HG03025 (cell line): Measurements from ENCODE around the gene PNPLA7.

ENCODE experiments used
- ATAC-seq: cut with Tn5 transposase; IDR thresholded peaks from one replicate; pipeline ENCODE4 v1.9.1; 2021; ENCODE audit warnings: mild to moderate bottlenecking, moderate library complexity; ENCODE audit not compliant: unreplicated experiment, low FRiP score

The PNPLA7 gene

GRCh38 chr9:137437691-137438590 lies 112.3 kb downstream of the PNPLA7 start:
- ATAC-seq = no peak

DNA sequence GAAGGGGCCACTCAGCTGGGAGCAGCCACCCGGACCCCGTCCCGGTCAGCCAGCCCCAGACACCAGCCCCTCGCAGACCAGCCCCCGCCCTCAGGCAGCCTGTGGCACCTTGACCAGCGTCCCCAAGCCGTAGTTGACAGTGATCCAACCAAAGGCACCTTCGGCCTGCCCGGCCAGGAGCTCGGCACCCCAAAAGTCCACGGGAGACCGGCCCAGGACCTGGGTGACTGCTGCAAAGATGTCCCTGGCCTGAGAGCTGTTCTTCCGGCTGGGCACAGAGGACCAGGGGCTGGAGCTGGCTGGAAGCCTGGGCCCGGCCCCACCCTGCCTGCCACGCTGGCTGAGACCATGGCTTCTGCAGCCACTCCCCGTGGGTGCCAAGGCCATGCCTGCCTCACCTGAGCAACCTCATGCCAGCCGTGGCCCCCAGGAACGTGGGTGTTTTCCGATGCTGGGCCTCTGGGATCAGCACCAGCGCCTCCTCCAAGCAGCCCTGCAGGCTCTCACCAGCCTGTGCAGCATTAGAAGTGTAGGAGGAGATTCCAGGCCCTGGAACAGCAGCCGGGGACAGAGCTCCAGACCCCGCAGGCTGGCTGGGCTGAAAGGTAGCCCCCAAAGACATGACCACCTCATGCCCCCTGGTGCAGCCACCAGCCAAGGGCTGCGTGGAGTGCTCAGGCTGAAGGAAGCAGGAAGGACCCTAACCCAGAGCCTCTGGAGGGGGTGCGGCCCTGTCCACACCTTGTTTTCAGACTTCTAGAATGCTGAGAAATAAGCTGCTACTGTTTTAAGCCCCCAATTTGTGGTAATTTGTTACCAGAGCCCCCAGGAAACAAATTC lies 113.2 kb downstream of the PNPLA7 start:
- no peak for ATAC-seq

DNA sequence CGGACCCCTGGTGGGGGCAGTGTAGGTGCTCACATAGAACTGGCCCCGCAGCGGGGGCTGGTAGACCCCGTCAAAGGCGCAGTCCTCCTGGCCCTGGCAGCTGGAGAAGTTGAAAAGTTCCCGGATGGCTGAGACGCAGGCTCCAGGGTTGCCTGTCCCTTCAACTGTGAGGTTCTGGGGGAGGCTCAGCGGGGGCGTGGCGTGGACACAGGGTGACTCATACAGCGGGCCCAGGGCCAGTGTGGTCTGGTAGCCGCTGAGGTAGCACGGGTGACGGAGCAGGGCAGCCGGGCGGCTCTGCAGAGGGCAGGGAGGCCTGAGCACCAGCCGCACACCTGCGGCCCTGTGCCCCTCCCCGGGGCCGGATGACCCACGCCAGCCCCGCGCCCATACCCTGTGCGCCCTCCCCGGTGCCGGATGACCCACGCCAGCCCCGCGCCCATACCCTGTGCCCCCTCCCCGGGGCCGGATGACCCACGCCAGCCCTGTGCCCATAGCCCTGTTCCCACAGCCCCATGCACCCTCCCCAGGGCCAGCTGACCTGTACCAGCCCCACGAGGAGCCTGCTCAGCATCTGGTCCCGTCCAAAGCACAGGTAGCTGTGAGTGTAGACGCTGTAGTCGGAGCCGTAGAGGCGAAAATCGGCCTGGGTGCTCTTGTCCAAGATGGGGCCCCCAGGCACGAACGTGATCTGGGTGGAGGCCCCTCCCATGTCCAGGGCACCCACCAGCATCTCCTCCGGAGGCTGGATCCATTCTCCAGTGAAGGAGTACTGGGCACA lies 114.0 kb downstream of the PNPLA7 start:
- no peak for ATAC-seq

DNA sequence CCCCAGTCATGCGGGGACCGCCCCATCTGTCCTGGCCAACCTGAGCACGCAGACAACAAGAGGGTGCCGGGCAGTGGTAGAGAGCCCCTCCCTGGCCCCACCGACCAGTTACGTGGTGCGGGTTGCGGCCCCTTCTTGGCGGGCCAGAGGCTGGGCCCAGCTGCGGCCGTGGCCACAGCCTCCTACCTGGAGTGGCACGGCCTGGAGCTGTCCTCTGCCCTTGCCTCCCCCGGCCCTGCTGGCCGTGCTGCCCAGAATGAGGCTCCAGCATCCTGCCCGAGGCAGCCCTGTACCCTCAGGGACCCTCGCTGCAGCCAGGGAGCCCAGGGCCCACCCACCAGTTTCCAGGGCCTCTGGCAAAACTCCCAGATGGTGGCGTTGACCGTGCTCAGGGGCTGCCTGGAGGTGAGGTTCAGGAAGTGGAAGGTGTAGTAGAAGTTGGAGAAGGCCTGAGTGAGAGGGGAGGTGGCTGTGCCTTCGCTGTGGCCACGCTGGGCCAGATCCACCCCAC lies 114.8 kb downstream of the PNPLA7 start:
- ATAC-seq = no peak

- no peak for ATAC-seq
Observed at GRCh38 chr9:137434498-137435380, 115.5 kb downstream of the PNPLA7 start.

- no peak for ATAC-seq
Observed at GRCh38 chr9:137433916-137434431, 116.2 kb downstream of the PNPLA7 start.

DNA sequence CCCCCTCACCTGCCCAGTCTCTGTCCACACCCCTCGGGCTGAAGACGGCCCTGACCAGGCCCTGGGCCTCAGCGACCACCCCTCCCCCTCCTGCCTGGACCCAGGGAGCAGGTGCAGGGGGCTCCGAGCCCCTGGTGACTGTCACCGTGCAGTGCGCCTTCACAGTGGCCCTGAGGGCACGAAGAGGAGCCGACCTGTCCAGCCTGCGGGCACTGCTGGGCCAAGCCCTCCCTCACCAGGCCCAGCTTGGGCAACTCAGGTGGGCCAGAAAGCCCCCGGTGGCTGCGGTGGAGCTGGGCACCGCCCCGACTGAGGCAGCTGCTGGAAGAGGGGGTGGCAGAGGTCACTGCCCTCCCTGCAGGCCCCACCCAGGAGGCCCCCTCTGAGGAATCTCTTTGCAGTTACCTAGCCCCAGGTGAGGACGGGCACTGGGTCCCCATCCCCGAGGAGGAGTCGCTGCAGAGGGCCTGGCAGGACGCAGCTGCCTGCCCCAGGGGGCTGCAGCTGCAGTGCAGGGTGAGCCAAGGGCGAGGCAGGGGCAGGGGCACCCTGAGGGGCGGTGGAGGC lies 116.8 kb downstream of the PNPLA7 start:
- no peak for ATAC-seq

- ATAC-seq = no peak
Observed at GRCh38 chr9:137432687-137433348, 117.4 kb downstream of the PNPLA7 start.

DNA sequence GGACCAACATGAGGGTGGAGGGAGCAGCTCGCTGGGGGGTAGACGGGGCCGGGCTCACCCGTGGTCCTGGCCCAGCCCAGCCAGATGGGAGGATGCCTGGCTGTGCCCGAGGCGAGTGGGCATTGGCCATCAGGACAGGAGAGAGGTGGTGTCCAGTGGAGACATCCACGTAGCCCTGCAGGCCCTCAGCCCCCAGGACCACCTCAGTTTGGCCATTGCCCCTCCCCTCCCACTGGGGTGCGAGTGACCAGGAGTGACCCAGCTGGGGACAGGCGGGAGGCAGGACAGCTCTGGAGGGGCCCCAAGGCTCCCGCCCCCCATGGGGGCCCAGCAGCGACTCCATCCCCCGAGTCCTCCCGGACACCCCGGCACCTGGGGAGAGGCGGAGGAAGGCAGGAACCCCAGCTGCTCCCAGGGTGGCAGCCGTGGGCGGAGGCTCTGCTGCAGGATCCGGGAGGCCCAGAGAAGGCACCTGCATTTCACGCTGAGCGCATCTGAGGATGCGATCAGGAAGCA lies 118.7 kb downstream of the PNPLA7 start:
- no peak for ATAC-seq

GRCh38 chr9:137430723-137431415 lies 119.3 kb downstream of the PNPLA7 start:
- ATAC-seq = no peak

GRCh38 chr9:137429974-137430722 lies 120.1 kb downstream of the PNPLA7 start:
- no peak for ATAC-seq

GRCh38 chr9:137429546-137429890 lies 120.7 kb downstream of the PNPLA7 start:
- no peak for ATAC-seq

GRCh38 chr9:137428841-137429545 lies 121.2 kb downstream of the PNPLA7 start:
- no peak for ATAC-seq

DNA sequence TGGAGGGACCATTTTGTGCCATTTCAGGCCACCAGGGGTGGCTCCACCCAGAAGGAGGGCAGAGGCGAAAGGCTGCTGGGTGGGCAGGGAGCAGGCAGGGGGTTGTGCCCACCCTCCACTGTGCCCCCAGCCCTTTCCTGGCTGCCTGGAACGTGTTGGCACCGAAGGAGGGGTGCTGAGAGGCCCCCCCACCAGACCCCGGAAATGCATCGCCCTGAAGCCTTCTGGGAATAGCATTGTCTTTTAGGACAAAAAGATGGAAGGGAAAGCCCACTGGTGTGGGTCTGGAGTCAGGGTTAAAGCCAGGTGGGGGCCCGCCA lies 121.9 kb downstream of the PNPLA7 start:
- ATAC-seq = no peak

GRCh38 chr9:137427454-137428310 lies 122.5 kb downstream of the PNPLA7 start:
- ATAC-seq = no peak
